ENCODE measurements around the gene ZCCHC2. TPM values are rescaled to one million over a fixed set of nuclear protein-coding genes. Genes with fewer than 3 reads are reported as not detected.

Gene ZCCHC2
- total RNA-seq, 2 donors from 2014 or later: 12.9 to 16.8 TPM

DNA sequence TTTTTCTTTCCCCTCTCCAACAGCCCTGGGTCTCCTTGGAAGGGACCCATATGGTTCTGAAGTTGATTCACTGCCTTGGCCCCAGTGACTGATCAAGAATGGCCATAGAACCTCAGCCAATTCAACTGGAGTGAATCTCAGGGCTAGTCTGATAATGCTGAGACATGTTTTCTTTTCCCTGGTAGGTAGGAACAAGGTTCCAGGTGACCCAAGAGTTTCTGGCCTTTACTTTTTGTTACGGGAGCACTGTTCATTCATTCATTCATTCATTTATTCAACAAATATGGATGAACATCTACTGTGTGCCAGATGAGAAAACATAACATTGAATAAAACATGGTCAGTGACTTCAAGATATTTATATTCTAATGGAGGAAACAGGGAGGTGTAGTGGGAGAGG lies 3.1 kb upstream of the ZCCHC2 start:
- no peak for TF ChIP-seq CTCF (IDR thresholded peaks at IDR 0.05)
- Histone ChIP-seq H3K27me3 (no peaks in the 10 kb centered on the region), H3K36me3 (no peaks in the 10 kb centered on the region), H3K4me3 (no peak overlapping the region), H3K27ac (no peak overlapping the region), H3K4me1 (peaks cover 0 to 4% of the 10 kb centered on the region in 2 donors), H3K9me3 (peaks cover 0 to 2% of the 10 kb centered on the region in 2 donors)
- DNase-seq (ENCODE audit: low spot score): no peak

DNA sequence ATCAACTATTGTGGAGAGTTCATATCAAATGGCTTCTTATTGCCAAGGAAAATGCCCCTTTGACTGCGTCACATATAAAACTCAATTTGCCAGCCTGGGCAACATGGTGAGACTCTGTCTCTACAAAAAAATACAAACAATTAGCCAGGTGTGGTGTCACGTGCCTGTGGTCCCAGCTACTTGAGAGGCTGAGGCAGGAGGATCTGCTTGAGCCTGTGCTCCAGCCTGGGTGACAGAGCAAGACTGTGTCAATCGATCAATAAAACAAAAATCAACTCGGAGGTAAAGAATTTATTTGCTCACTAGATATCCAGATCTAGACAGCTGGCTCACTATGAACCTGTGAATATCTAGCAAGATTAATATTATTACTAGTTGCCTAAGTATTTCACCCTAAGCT lies 1.7 kb upstream of the ZCCHC2 start:
- H3K27ac ChIP-seq: no peak overlapping the region
- no peak for TF ChIP-seq CTCF (IDR thresholded peaks at IDR 0.05)
- H3K4me1 ChIP-seq: peaks cover 0 to 14% of the 10 kb centered on the region in 2 donors
- H3K27me3 ChIP-seq: no peaks in the 10 kb centered on the region
- no peak for DNase-seq (ENCODE audit: low spot score)
- H3K4me3 ChIP-seq: no peak overlapping the region
- H3K9me3 ChIP-seq: no peaks in the 10 kb centered on the region
- H3K36me3 ChIP-seq: no peaks in the 10 kb centered on the region

DNA sequence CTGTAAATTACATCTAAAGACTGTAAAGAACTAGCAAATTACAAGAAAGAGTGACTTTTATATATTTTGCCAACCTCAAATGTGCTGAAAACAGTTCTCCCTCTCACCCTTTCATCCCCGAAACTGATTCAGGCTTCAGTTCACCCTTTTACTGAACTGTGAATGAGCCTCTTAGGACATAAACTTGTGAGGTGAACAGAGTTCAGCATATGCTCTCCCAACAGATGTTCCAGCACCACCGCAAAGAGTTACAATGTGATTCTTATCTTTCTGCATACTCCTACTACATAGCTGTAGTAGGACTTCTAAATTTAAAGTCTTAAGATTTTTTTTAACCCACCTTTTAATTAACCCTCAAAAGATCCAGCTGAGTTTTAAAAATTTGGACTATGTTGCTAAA lies 1.2 kb upstream of the ZCCHC2 start:
- Histone ChIP-seq H3K4me3 (peak overlapping the region; percentile 80 to 86), H3K9me3 (no peaks in the 10 kb centered on the region), H3K36me3 (no peaks in the 10 kb centered on the region), H3K27me3 (no peaks in the 10 kb centered on the region), H3K4me1 (peaks cover 0 to 14% of the 10 kb centered on the region in 2 donors), H3K27ac (peak overlapping the region; percentile 99)
- no peak for DNase-seq (ENCODE audit: low spot score)
- TF ChIP-seq CTCF (IDR thresholded peaks at IDR 0.05): no peak

DNA sequence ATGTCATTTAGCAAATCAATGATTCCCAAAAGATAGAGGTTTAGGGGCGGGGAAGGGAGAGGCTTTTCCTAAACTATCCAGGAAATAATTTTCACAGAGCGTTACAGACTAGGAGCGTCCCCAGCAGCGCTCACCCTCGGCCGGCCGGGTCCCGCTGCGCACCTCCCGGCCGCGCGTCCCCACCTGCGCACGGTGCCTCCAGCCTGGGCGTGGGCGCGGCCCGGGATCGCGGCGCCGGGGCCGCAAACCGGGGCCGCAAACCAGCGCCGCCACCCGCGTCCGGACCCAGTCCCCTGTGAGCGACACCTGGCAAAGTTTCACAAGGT lies 684 bp upstream of the ZCCHC2 start:
- Histone ChIP-seq H3K27me3 (no peaks in the 10 kb centered on the region), H3K4me3 (peak overlapping the region; percentile 80 to 86), H3K36me3 (no peaks in the 10 kb centered on the region), H3K4me1 (peaks cover 0 to 17% of the 10 kb centered on the region in 2 donors), H3K27ac (peak overlapping the region; percentile 99), H3K9me3 (no peaks in the 10 kb centered on the region)
- no peak for TF ChIP-seq CTCF (IDR thresholded peaks at IDR 0.05)
- no peak for DNase-seq (ENCODE audit: low spot score)

- TF ChIP-seq CTCF (IDR thresholded peaks at IDR 0.05): no peak
- Histone ChIP-seq H3K9me3 (no peaks in the 10 kb centered on the region), H3K4me1 (peaks cover 0 to 23% of the 10 kb centered on the region in 2 donors), H3K4me3 (peak overlapping the region; percentile 80 to 86), H3K36me3 (no peaks in the 10 kb centered on the region), H3K27me3 (no peaks in the 10 kb centered on the region), H3K27ac (peak overlapping the region; percentile 99)
- no peak for DNase-seq (ENCODE audit: low spot score)
These were observed 397 bp downstream of the ZCCHC2 start for GRCh38 chr18:62523255-62523588.

DNA sequence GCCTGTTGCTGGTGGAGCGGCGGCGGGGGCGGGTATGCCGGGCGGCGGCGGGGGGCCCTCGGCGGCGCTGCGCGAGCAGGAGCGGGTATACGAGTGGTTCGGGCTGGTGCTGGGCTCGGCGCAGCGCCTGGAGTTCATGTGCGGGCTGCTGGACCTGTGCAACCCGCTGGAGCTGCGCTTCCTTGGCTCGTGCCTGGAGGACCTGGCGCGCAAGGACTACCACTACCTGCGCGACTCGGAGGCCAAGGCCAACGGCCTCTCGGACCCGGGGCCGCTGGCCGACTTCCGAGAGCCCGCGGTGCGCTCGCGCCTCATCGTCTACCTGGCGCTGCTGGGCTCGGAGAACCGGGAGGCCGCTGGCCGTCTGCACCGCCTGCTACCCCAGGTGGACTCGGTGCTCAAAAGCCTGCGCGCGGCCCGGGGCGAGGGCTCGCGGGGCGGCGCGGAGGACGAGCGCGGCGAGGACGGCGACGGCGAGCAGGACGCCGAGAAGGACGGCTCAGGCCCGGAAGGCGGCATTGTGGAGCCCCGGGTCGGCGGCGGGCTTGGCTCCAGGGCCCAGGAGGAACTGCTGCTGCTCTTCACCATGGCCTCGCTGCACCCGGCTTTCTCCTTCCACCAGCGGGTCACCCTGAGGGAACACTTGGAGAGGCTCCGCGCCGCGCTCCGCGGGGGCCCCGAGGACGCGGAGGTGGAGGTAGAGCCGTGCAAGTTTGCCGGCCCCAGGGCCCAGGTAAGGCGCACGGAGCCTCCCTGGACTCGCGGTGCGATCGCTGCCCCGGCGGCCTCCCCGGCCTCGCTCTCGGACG lies 1.0 kb downstream of the ZCCHC2 start:
- peak overlapping the region; percentile 99 for H3K27ac ChIP-seq
- H3K27me3 ChIP-seq: no peaks in the 10 kb centered on the region
- peaks cover 0 to 23% of the 10 kb centered on the region in 2 donors for H3K4me1 ChIP-seq
- peak; percentile 70 for DNase-seq (ENCODE audit: low spot score)
- no peaks in the 10 kb centered on the region for H3K9me3 ChIP-seq
- TF ChIP-seq CTCF (IDR thresholded peaks at IDR 0.05): no peak
- no peaks in the 10 kb centered on the region for H3K36me3 ChIP-seq
- H3K4me3 ChIP-seq: peak overlapping the region; percentile 80 to 86

Measured in right atrium auricular region (tissue), 2 donors.